GM23338 (cell line): ENCODE data around the gene BCDIN3D. TPM values are rescaled to one million over a fixed set of nuclear protein-coding genes. Genes with fewer than 3 reads are reported as not detected.

Experiments used
- ATAC-seq: fragments of 200-7000 bp; cut with Tn5 transposase; 3 replicates; pipeline ENCODE4 v1.9.1; 2020
- DNase-seq: peaks from one replicate; pipeline ENCODE4 v3.0.0-alpha.2; 2015; ENCODE audit warnings: low spot score
- H2AFZ ChIP-seq: fragments of 200-600 bp; sonication (generic); 2 replicates; pipeline ENCODE4 v1.8.0; 2016; ENCODE audit warnings: antibody characterized with exemption, mild to moderate bottlenecking, moderate library complexity
- H3F3A ChIP-seq: fragments of 200-600 bp; sonication (generic); replicated peaks from 2 replicates; pipeline ENCODE4 v1.8.0; 2017; ENCODE audit warnings: antibody characterized with exemption, mixed run types, low read depth
- H3K27ac ChIP-seq: fragments of 200-600 bp; sonication (generic); 2 replicates; pipeline ENCODE4 v1.6.1; 2016; ENCODE audit warnings: low read depth
- H3K27me3 ChIP-seq: fragments of 200-600 bp; sonication (generic); 2 replicates; pipeline ENCODE4 v1.8.0; 2016; ENCODE audit warnings: mild to moderate bottlenecking, mixed run types, moderate library complexity; ENCODE audit not compliant: insufficient read depth
- H3K36me3 ChIP-seq: fragments of 200-600 bp; sonication (generic); 2 replicates; pipeline ENCODE4 v1.8.0; 2016; ENCODE audit warnings: mild to moderate bottlenecking; ENCODE audit not compliant: insufficient read depth
- H3K4me1 ChIP-seq: fragments of 200-600 bp; sonication (generic); 2 replicates; pipeline ENCODE4 v1.8.0; 2016; ENCODE audit warnings: mild to moderate bottlenecking, moderate library complexity; ENCODE audit not compliant: insufficient read depth
- H3K4me2 ChIP-seq: fragments of 200-600 bp; sonication (generic); 2 replicates; pipeline ENCODE4 v1.7.1; 2017; ENCODE audit warnings: mixed run types
- H3K4me3 ChIP-seq: fragments of 200-600 bp; sonication (generic); 2 replicates; pipeline ENCODE4 v1.6.1; 2016; ENCODE audit warnings: mixed run types
- H3K79me2 ChIP-seq: fragments of 200-600 bp; sonication (generic); replicated peaks from 2 replicates; pipeline ENCODE4 v1.8.0; 2017; ENCODE audit warnings: mild to moderate bottlenecking; ENCODE audit not compliant: insufficient read depth
- H3K9me2 ChIP-seq: fragments of 200-600 bp; sonication (generic); 2 replicates; pipeline ENCODE4 v1.8.0; 2017; ENCODE audit not compliant: insufficient read depth
- H4K20me1 ChIP-seq: fragments of 200-600 bp; sonication (generic); replicated peaks from 2 replicates; pipeline ENCODE4 v1.8.0; 2017; ENCODE audit warnings: mild to moderate bottlenecking; ENCODE audit not compliant: insufficient read depth
- H3K27ac Mint-ChIP-seq: 2 replicates; pipeline ENCODE4 v1.8.0; 2020; ENCODE audit warnings: inconsistent platforms, mild to moderate bottlenecking, moderate library complexity, mixed read lengths
- H3K27me3 Mint-ChIP-seq: 3 replicates; pipeline ENCODE4 v1.8.0; 2022; ENCODE audit warnings: low read depth, mild to moderate bottlenecking, moderate library complexity, mixed read lengths, inconsistent platforms; ENCODE audit not compliant: insufficient read depth, poor library complexity
- H3K36me3 Mint-ChIP-seq: 3 replicates; pipeline ENCODE4 v1.8.0; 2021; ENCODE audit warnings: low read depth, mild to moderate bottlenecking, inconsistent platforms, moderate library complexity, mixed read lengths
- H3K4me1 Mint-ChIP-seq: 3 replicates; pipeline ENCODE4 v1.8.0; 2020; ENCODE audit warnings: mild to moderate bottlenecking, inconsistent platforms, mixed read lengths
- H3K4me3 Mint-ChIP-seq: 3 replicates; pipeline ENCODE4 v1.8.0; 2021; ENCODE audit warnings: moderate library complexity, mild to moderate bottlenecking, inconsistent platforms, mixed read lengths
- H3K9me3 Mint-ChIP-seq: 3 replicates; pipeline ENCODE4 v1.8.0; 2020; ENCODE audit warnings: moderate library complexity, mild to moderate bottlenecking, inconsistent platforms, mixed read lengths
- EZH2 ChIP-seq: fragments of 200-600 bp; sonication (generic); IDR thresholded peaks from one replicate; pipeline ENCODE4 v1.8.0; 2017; ENCODE audit warnings: antibody characterized with exemption, mild to moderate bottlenecking, low read depth; ENCODE audit not compliant: unreplicated experiment
- JUNB ChIP-seq: IDR thresholded peaks from one replicate; pipeline ENCODE4 v1.6.1; 2016; ENCODE audit warnings: antibody characterized with exemption; ENCODE audit not compliant: unreplicated experiment
- ZNF114 ChIP-seq: fragments of 250-450 bp; sonication (Bioruptor Pico); IDR thresholded peaks from 2 replicates; pipeline ENCODE4 v1.5.0; 2020; ENCODE audit warnings: mild to moderate bottlenecking, moderate library complexity
- ZNF331 ChIP-seq: fragments of 250-450 bp; sonication (Bioruptor Pico); IDR thresholded peaks from 2 replicates; pipeline ENCODE4 v1.5.0; 2020; ENCODE audit warnings: low read depth, mild to moderate bottlenecking, moderate library complexity
- polyA plus RNA-seq: library from polyadenylated mRNA; unstranded; fragments of >200 nt; fragmentation: Nextera tagmentation; extraction: Ambion mirVana; gene quantifications from 2 replicates; pipeline ENCODE4 v1.2.1, GENCODE V29; 2016
- total RNA-seq: library from RNA; depleted of rRNA; stranded (reverse); fragments of >200 nt; shearing (Covaris generic); gene quantifications from 2 replicates; pipeline ENCODE4 v1.2.3, GENCODE V29; 2014
- TF ChIP-seq, protein P1 (sequence below), 2 experiments: fragments of 200-600 bp in 1 of 2; sonication (generic) in 1 of 2; conservative IDR thresholded peaks; 2 replicates each; pipeline versions ENCODE4 v1.5.1 to v1.6.1; 2016 to 2017; ENCODE audit warnings: antibody characterized with exemption in 2 of 2, low read depth in 2 of 2, mild to moderate bottlenecking in 2 of 2, moderate library complexity in 1 of 2
- TF ChIP-seq, protein P2 (sequence below): fragments of 250-450 bp; sonication (Bioruptor Pico); IDR thresholded peaks from 2 replicates; pipeline ENCODE4 v1.5.0; 2020; ENCODE audit warnings: mild to moderate bottlenecking, moderate library complexity
- TF ChIP-seq, protein P3 (sequence below): IDR thresholded peaks from 2 replicates; pipeline ENCODE4 v1.6.1; 2016; ENCODE audit warnings: antibody characterized with exemption

Gene BCDIN3D
- total and polyA plus RNA-seq, 2 experiments from 2014 or later: 1.4 to 1.8 TPM

DNA sequence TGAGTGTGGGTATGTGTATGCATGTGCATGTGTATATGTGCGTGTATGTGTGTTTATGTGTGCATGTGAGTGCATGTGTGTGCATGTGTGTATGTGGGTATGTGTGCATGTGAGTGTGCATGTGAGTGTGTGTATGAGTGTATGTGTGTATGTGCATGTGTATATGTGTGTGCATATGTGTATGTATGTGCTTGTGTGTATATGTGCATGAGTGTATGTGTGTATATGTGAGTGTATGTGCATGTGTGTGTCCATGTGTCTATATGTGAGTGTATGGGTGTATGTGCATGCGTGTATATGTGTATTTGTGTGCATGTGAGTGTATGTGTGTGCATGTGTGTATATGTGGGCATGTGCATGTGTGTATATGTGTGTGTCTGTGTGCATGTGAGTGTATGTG lies 35.1 kb upstream of the BCDIN3D start (continued):
- TF ChIP-seq EZH2 (no peak), ZNF331 (CRISPR knock-in tag) (no peak)
- TF ChIP-seq, protein P1, sequence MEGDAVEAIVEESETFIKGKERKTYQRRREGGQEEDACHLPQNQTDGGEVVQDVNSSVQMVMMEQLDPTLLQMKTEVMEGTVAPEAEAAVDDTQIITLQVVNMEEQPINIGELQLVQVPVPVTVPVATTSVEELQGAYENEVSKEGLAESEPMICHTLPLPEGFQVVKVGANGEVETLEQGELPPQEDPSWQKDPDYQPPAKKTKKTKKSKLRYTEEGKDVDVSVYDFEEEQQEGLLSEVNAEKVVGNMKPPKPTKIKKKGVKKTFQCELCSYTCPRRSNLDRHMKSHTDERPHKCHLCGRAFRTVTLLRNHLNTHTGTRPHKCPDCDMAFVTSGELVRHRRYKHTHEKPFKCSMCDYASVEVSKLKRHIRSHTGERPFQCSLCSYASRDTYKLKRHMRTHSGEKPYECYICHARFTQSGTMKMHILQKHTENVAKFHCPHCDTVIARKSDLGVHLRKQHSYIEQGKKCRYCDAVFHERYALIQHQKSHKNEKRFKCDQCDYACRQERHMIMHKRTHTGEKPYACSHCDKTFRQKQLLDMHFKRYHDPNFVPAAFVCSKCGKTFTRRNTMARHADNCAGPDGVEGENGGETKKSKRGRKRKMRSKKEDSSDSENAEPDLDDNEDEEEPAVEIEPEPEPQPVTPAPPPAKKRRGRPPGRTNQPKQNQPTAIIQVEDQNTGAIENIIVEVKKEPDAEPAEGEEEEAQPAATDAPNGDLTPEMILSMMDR (conservative IDR thresholded peaks at IDR 0.05; ENCODE audit: low read depth in 2 of 2): no peak
- TF ChIP-seq, protein P2, sequence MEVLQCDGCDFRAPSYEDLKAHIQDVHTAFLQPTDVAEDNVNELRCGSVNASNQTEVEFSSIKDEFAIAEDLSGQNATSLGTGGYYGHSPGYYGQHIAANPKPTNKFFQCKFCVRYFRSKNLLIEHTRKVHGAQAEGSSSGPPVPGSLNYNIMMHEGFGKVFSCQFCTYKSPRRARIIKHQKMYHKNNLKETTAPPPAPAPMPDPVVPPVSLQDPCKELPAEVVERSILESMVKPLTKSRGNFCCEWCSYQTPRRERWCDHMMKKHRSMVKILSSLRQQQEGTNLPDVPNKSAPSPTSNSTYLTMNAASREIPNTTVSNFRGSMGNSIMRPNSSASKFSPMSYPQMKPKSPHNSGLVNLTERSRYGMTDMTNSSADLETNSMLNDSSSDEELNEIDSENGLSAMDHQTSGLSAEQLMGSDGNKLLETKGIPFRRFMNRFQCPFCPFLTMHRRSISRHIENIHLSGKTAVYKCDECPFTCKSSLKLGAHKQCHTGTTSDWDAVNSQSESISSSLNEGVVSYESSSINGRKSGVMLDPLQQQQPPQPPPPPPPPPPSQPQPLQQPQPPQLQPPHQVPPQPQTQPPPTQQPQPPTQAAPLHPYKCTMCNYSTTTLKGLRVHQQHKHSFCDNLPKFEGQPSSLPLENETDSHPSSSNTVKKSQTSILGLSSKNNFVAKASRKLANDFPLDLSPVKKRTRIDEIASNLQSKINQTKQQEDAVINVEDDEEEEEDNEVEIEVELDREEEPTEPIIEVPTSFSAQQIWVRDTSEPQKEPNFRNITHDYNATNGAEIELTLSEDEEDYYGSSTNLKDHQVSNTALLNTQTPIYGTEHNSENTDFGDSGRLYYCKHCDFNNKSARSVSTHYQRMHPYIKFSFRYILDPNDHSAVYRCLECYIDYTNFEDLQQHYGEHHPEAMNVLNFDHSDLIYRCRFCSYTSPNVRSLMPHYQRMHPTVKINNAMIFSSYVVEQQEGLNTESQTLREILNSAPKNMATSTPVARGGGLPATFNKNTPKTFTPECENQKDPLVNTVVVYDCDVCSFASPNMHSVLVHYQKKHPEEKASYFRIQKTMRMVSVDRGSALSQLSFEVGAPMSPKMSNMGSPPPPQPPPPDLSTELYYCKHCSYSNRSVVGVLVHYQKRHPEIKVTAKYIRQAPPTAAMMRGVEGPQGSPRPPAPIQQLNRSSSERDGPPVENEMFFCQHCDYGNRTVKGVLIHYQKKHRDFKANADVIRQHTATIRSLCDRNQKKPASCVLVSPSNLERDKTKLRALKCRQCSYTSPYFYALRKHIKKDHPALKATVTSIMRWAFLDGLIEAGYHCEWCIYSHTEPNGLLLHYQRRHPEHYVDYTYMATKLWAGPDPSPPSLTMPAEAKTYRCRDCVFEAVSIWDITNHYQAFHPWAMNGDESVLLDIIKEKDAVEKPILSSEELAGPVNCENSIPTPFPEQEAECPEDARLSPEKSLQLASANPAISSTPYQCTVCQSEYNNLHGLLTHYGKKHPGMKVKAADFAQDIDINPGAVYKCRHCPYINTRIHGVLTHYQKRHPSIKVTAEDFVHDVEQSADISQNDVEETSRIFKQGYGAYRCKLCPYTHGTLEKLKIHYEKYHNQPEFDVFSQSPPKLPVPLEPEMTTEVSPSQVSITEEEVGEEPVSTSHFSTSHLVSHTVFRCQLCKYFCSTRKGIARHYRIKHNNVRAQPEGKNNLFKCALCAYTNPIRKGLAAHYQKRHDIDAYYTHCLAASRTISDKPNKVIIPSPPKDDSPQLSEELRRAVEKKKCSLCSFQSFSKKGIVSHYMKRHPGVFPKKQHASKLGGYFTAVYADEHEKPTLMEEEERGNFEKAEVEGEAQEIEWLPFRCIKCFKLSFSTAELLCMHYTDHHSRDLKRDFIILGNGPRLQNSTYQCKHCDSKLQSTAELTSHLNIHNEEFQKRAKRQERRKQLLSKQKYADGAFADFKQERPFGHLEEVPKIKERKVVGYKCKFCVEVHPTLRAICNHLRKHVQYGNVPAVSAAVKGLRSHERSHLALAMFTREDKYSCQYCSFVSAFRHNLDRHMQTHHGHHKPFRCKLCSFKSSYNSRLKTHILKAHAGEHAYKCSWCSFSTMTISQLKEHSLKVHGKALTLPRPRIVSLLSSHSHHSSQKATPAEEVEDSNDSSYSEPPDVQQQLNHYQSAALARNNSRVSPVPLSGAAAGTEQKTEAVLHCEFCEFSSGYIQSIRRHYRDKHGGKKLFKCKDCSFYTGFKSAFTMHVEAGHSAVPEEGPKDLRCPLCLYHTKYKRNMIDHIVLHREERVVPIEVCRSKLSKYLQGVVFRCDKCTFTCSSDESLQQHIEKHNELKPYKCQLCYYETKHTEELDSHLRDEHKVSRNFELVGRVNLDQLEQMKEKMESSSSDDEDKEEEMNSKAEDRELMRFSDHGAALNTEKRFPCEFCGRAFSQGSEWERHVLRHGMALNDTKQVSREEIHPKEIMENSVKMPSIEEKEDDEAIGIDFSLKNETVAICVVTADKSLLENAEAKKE (CRISPR knock-in tag): no peak

DNA sequence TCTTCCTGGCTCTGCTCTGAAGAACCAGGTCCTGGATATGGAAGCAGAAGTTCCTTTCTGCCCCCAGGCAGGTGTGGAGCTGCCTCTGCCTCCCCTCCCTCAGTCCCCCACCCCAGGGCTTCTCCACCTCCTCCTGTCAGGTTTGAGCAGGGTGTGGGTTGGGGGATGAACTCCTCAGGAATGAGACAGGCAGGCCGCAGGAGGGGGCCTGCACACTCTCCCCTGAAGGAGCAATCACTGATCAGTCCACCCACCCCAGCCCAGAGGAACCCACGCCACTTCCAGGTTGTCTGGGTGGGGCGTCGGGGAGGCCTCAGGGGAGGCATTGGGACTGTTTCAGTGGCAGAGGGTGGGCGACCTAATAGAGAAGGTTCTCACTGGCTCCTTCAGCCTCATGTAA lies 34.2 kb upstream of the BCDIN3D start:
- H3K36me3 Mint-ChIP-seq: peaks cover 11% of the 10 kb centered on the region; the same call in 1 of the 3 replicates
- Histone ChIP-seq H3F3A (peaks cover 34% of the 10 kb centered on the region), H2AFZ (no peak overlapping the region), H3K27ac (no peak overlapping the region), H3K4me1 (no peaks in the 10 kb centered on the region), H3K4me3 (no peak overlapping the region), H3K79me2 (no peaks in the 10 kb centered on the region), H4K20me1 (no peaks in the 10 kb centered on the region), H3K9me2 (no peaks in the 10 kb centered on the region), H3K4me2 (no peak overlapping the region), H3K27me3 (no peaks in the 10 kb centered on the region), H3K36me3 (no peaks in the 10 kb centered on the region)
- no peak overlapping the region for H3K4me3 Mint-ChIP-seq
- DNase-seq: no peak
- no peak overlapping the region for H3K27ac Mint-ChIP-seq
- ATAC-seq: peak; percentile 39
- peaks cover 32% of the 10 kb centered on the region for H3K9me3 Mint-ChIP-seq
- H3K4me1 Mint-ChIP-seq: 0 out of 3 replicates have a peak, but pooled peaks cover under 1% of the 10 kb centered on the region
- peaks cover 20% of the 10 kb centered on the region for H3K27me3 Mint-ChIP-seq
- TF ChIP-seq ZNF114 (CRISPR knock-in tag): no peak
- TF ChIP-seq, protein P2 (CRISPR knock-in tag): no peak
- TF ChIP-seq, protein P3, sequence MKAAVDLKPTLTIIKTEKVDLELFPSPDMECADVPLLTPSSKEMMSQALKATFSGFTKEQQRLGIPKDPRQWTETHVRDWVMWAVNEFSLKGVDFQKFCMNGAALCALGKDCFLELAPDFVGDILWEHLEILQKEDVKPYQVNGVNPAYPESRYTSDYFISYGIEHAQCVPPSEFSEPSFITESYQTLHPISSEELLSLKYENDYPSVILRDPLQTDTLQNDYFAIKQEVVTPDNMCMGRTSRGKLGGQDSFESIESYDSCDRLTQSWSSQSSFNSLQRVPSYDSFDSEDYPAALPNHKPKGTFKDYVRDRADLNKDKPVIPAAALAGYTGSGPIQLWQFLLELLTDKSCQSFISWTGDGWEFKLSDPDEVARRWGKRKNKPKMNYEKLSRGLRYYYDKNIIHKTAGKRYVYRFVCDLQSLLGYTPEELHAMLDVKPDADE: no peak
- no peak for TF ChIP-seq JUNB
